Heart left ventricle (tissue), 16 donors: ENCODE results near the gene RALGPS1. TPM values are rescaled to one million over a fixed set of nuclear protein-coding genes. Genes with fewer than 3 reads are reported as not detected.

ENCODE experiments used
- ATAC-seq, 4 donors: fragments of 200-7000 bp; cut with Tn5 transposase; one replicate each; pipeline ENCODE4 v1.9.1; 2020 to 2022; ENCODE audit warnings: moderate library complexity in 4 of 4, mild to moderate bottlenecking in 3 of 4, moderate number of reproducible peaks in 1 of 4
- DNase-seq, 5 donors: peaks; one replicate each; pipeline ENCODE4 v3.0.0-alpha.2; 2020
- H3K27ac ChIP-seq, 12 donors: fragments of 200-600 bp; sonication (generic) in 4 of 12; one replicate each; pipeline versions ENCODE4 v1.5.0 to v1.8.0; 2016 to 2022; ENCODE audit warnings: mild to moderate bottlenecking in 2 of 12
- H3K27me3 ChIP-seq, 9 donors: fragments of 200-600 bp; sonication (generic) in 2 of 9; one replicate each; pipeline versions ENCODE4 v1.5.1 to v1.8.0; 2016 to 2022; ENCODE audit warnings: mild to moderate bottlenecking in 3 of 9
- H3K36me3 ChIP-seq, 9 donors: fragments of 200-600 bp; sonication (generic) in 2 of 9; one replicate each; pipeline versions ENCODE4 v1.5.0 to v1.8.0; 2018 to 2022; ENCODE audit warnings: mild to moderate bottlenecking in 2 of 9
- H3K4me1 ChIP-seq, 12 donors: fragments of 200-600 bp; sonication (generic) in 4 of 12; one replicate each; pipeline versions ENCODE4 v1.5.0 to v1.8.0; 2016 to 2022; ENCODE audit warnings: mild to moderate bottlenecking in 3 of 12
- H3K4me3 ChIP-seq, 12 donors: fragments of 200-600 bp; sonication (generic) in 4 of 12; one replicate each; pipeline versions ENCODE4 v1.5.0 to v1.8.0; 2017 to 2022; ENCODE audit warnings: mild to moderate bottlenecking in 9 of 12, moderate library complexity in 4 of 12
- H3K9me3 ChIP-seq, 12 donors: fragments of 200-600 bp; sonication (generic) in 4 of 12; one replicate each; pipeline versions ENCODE4 v1.5.0 to v1.8.0; 2016 to 2022; ENCODE audit warnings: mild to moderate bottlenecking in 1 of 12
- POLR2A ChIP-seq, 2 donors: fragments of 450-650 bp; IDR thresholded peaks; one replicate each; pipeline ENCODE4 v1.6.1; 2017; ENCODE audit warnings: antibody characterized with exemption in 2 of 2, mild to moderate bottlenecking in 2 of 2, moderate library complexity in 2 of 2
- WGBS, 4 donors: extraction: QIAGEN DNeasy Blood & Tissue Kit in 2 of 4; methylation state at CpG; one replicate each; pipeline versions ENCODE4 v1.1.5 to v1.1.7; 2013 to 2018; 5-methylcytosine and 5-hydroxymethylcytosine counted together
- intact Hi-C, 10 donors: fragments of 100-400 bp; cut with DNase I; formaldehyde crosslinking; loops; one replicate each; pipeline versions ENCODE4 v1.11.1 to v1.14.2; 2022
- polyA plus RNA-seq, 2 donors: library from polyadenylated mRNA; stranded (reverse); fragments of 200-250 nt; gene quantifications; one replicate each; pipeline ENCODE4 v1.2.3, GENCODE V29; 2013
- total RNA-seq, 9 donors: library from RNA; depleted of rRNA in 2 of 9; stranded (reverse); fragments of >200 nt in 2 of 9; fragmentation: NEBNext Ultra II Directional in 3 of 9; extraction: Animal tissue kit (Norgen Biotek cat#: 25700) in 3 of 9; gene quantifications; one replicate each; pipeline versions ENCODE4 v1.1.0 to v1.2.4, GENCODE V29; 2016 to 2023
- TF ChIP-seq, protein P1 (sequence below), 12 donors: fragments of 200-600 bp; sonication (generic) in 4 of 12; IDR thresholded peaks; one replicate each; pipeline versions ENCODE4 v1.5.0 to v1.8.0; 2018 to 2022; ENCODE audit warnings: antibody characterized with exemption in 12 of 12, mild to moderate bottlenecking in 5 of 12
- donor health status: ischemic (EF 13 %, LVEDD 7.1; RV severe dilation, severe dysfunction).
- donor health status: healthy with polysubstance abuse.
- donor health status: DM: no; HTN: yes; CAD: no.
- donor health status: DM: no; HTN: no; CAD: no.
- donor health status: ischemic (EF 25% LVEDD 6.9; RV normal size, moderate dysfunction).
- donor health status: ischemic (EF 25% LVEDD 5.7; RV mildly dilated, moderate dysfunction).
- donor health status: healthy.
- donor health status: DM: yes; HTN: yes; CAD: no.
- donor health status: ischemic (EF 35%, LVEDD 5.7; RV mildly dilated, moderate dysfunction).
- donor health status: nonischemic (EF 11% LVEDD 7.7; RV severe dilation, severe dysfunction).
- donor health status: DM: yes; HTN: yes; CAD: no.
- donor health status: PGD.
- donor health status: ischemic (EF 29% LVEDD 5.4; RV normal size, mild dysfunction).
- donor health status: nonischemic (EF 23%, LVEDD 6.1; RV moderate dilation, normal function).

RALGPS1 gene
- total and polyA plus RNA-seq, 11 donors: 8.0 to 21.8 (median 14.4) TPM

GRCh38 chr9:126915846-126916543 is 1.4 kb downstream of the RALGPS1 start:
- H3K27me3 ChIP-seq: no peaks in the 10 kb centered on the region
- peaks cover 0 to 5% (median 0%) of the 10 kb centered on the region in 12 donors for H3K9me3 ChIP-seq
- no peak for ATAC-seq
- peak overlapping the region in 3 of 12 donors; percentile 53 to 79 (median 78) for H3K4me3 ChIP-seq
- no peaks in the 10 kb centered on the region for H3K36me3 ChIP-seq
- H3K4me1 ChIP-seq: peaks cover 0 to 12% (median 7%) of the 10 kb centered on the region in 12 donors
- H3K27ac ChIP-seq: no peak overlapping the region
- intact Hi-C loops: loop anchor here in 2 of 10 donors (2.0 kb wide), 1 partner anchor 55 kb away; the partner anchor contains the start of gene ZBTB34 (in 2 of the 2)
- no peak for TF ChIP-seq POLR2A (IDR thresholded peaks at IDR 0.05)
- TF ChIP-seq, protein P1, sequence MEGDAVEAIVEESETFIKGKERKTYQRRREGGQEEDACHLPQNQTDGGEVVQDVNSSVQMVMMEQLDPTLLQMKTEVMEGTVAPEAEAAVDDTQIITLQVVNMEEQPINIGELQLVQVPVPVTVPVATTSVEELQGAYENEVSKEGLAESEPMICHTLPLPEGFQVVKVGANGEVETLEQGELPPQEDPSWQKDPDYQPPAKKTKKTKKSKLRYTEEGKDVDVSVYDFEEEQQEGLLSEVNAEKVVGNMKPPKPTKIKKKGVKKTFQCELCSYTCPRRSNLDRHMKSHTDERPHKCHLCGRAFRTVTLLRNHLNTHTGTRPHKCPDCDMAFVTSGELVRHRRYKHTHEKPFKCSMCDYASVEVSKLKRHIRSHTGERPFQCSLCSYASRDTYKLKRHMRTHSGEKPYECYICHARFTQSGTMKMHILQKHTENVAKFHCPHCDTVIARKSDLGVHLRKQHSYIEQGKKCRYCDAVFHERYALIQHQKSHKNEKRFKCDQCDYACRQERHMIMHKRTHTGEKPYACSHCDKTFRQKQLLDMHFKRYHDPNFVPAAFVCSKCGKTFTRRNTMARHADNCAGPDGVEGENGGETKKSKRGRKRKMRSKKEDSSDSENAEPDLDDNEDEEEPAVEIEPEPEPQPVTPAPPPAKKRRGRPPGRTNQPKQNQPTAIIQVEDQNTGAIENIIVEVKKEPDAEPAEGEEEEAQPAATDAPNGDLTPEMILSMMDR (IDR thresholded peaks at IDR 0.05): no peak
- no peak for DNase-seq
- 89 to 95% (median 91%) methylated on average over 15 of the region's 15 CpGs for WGBS, 4 donors

- DNase-seq (no peak), ATAC-seq (no peak)
- no peaks in the 10 kb centered on the region for H3K9me3 ChIP-seq
- TF ChIP-seq, protein P1 (IDR thresholded peaks at IDR 0.05): no peak
- TF ChIP-seq POLR2A (IDR thresholded peaks at IDR 0.05): no peak
- intact Hi-C loops: no loop called here
- H3K36me3 ChIP-seq: no peaks in the 10 kb centered on the region
- H3K4me1 ChIP-seq: peaks cover 0 to 12% (median 7%) of the 10 kb centered on the region in 12 donors
- WGBS, 4 donors: 72 to 77% (median 72%) methylated on average over 2 of the region's 2 CpGs
- no peaks in the 10 kb centered on the region for H3K27me3 ChIP-seq
- no peak overlapping the region for H3K4me3 ChIP-seq
- no peak overlapping the region for H3K27ac ChIP-seq
Measured at GRCh38 chr9:126916909-126917308, 2.3 kb downstream of the RALGPS1 start.

- DNase-seq (no peak), ATAC-seq (no peak)
- Histone ChIP-seq H3K9me3 (no peaks in the 10 kb centered on the region), H3K27me3 (no peaks in the 10 kb centered on the region), H3K27ac (no peak overlapping the region), H3K36me3 (no peaks in the 10 kb centered on the region), H3K4me1 (peaks cover 0 to 9% (median 4%) of the 10 kb centered on the region in 12 donors), H3K4me3 (no peak overlapping the region)
- no peak for TF ChIP-seq POLR2A (IDR thresholded peaks at IDR 0.05)
- TF ChIP-seq, protein P1 (IDR thresholded peaks at IDR 0.05): no peak
- intact Hi-C loops: no loop called here
- WGBS, 4 donors: 76 to 94% (median 83%) methylated on average over 1 of the region's 1 CpG
Measured at GRCh38 chr9:126919193-126919592, 4.6 kb downstream of the RALGPS1 start.

- Histone ChIP-seq H3K9me3 (no peaks in the 10 kb centered on the region), H3K27ac (no peak overlapping the region), H3K36me3 (no peaks in the 10 kb centered on the region), H3K4me3 (no peak overlapping the region), H3K4me1 (no peaks in the 10 kb centered on the region), H3K27me3 (no peaks in the 10 kb centered on the region)
- DNase-seq: no peak
- intact Hi-C loops: no loop called here
- TF ChIP-seq, protein P1 (IDR thresholded peaks at IDR 0.05): no peak
- TF ChIP-seq POLR2A (IDR thresholded peaks at IDR 0.05): no peak
- no peak for ATAC-seq
Measured at GRCh38 chr9:126925876-126926275, 11.3 kb downstream of the RALGPS1 start.
